GM18861 (cell line): Measurements from ENCODE around the gene STAB1.

Source experiments
- ATAC-seq: cut with Tn5 transposase; IDR thresholded peaks from one replicate; pipeline ENCODE4 v1.9.1; 2021; ENCODE audit not compliant: unreplicated experiment

STAB1 gene

GRCh38 chr3:52503788-52504424, 8.8 kb downstream of the STAB1 start:
- ATAC-seq = no peak

GRCh38 chr3:52504977-52505376, 9.8 kb downstream of the STAB1 start:
- no peak for ATAC-seq

GRCh38 chr3:52506266-52506966, 11.3 kb downstream of the STAB1 start:
- no peak for ATAC-seq

GRCh38 chr3:52507359-52507758, 12.2 kb downstream of the STAB1 start:
- ATAC-seq = no peak

- ATAC-seq = no peak
These were observed 14.7 kb downstream of the STAB1 start for GRCh38 chr3:52509753-52510328.

- ATAC-seq = no peak
These were observed 16.4 kb downstream of the STAB1 start for GRCh38 chr3:52511509-52511908.

- no peak for ATAC-seq
These were observed 17.0 kb downstream of the STAB1 start for GRCh38 chr3:52512105-52512504.

- no peak for ATAC-seq
These were observed 17.6 kb downstream of the STAB1 start for GRCh38 chr3:52512727-52513126.

- no peak for ATAC-seq
These were observed 18.1 kb downstream of the STAB1 start for GRCh38 chr3:52513281-52513680.

GRCh38 chr3:52514576-52514975, 19.4 kb downstream of the STAB1 start:
- ATAC-seq = no peak

GRCh38 chr3:52515192-52515591, 20.1 kb downstream of the STAB1 start:
- ATAC-seq = no peak

- no peak for ATAC-seq
These were observed 21.5 kb downstream of the STAB1 start for GRCh38 chr3:52516509-52517195.

GRCh38 chr3:52517796-52518722, 22.9 kb downstream of the STAB1 start:
- no peak for ATAC-seq

GRCh38 chr3:52518723-52519444, 23.7 kb downstream of the STAB1 start:
- ATAC-seq = no peak

- ATAC-seq = no peak
These were observed 24.5 kb downstream of the STAB1 start for GRCh38 chr3:52519445-52520140.

GRCh38 chr3:52520141-52520667, 25.1 kb downstream of the STAB1 start:
- ATAC-seq = no peak

GRCh38 chr3:52520716-52521487, 25.8 kb downstream of the STAB1 start:
- ATAC-seq = no peak

- ATAC-seq = no peak
These were observed 26.3 kb downstream of the STAB1 start for GRCh38 chr3:52521488-52521824.
